GM12874 (cell line): ENCODE measurements around the gene KEAP1.

Experiments used
- CTCF ChIP-seq: IDR thresholded peaks from 2 replicates; pipeline ENCODE4 v1.5.1; 2011; ENCODE audit warnings: low read depth, mild to moderate bottlenecking, control low read depth, low read length, moderate library complexity; ENCODE audit not compliant: insufficient read depth

Gene KEAP1

GRCh38 chr19:10442698-10443097 lies 60.5 kb downstream of the KEAP1 start:
- TF ChIP-seq CTCF: no peak

GRCh38 chr19:10439588-10439987 lies 63.6 kb downstream of the KEAP1 start:
- TF ChIP-seq CTCF: no peak
